NK-92 treated with Interleukin-12 subunit alpha and Interleukin-12 subunit beta, amount 100 ng/mL, for 24 hours (cell line): ENCODE measurements around the gene TYW1.
A peak's percentile ranks its signal among the peaks of the same experiment; 100 is the strongest.
"Not testable (repeated sequence)": the region's sequence is repeated elsewhere in the genome, so short reads cannot be mapped to it uniquely, and the experiment has no call there.

Experiments
- DNase-seq: peaks from one replicate; lab custom pipeline; 2025; lab: John Stamatoyannopoulos, UW

The TYW1 gene

DNA sequence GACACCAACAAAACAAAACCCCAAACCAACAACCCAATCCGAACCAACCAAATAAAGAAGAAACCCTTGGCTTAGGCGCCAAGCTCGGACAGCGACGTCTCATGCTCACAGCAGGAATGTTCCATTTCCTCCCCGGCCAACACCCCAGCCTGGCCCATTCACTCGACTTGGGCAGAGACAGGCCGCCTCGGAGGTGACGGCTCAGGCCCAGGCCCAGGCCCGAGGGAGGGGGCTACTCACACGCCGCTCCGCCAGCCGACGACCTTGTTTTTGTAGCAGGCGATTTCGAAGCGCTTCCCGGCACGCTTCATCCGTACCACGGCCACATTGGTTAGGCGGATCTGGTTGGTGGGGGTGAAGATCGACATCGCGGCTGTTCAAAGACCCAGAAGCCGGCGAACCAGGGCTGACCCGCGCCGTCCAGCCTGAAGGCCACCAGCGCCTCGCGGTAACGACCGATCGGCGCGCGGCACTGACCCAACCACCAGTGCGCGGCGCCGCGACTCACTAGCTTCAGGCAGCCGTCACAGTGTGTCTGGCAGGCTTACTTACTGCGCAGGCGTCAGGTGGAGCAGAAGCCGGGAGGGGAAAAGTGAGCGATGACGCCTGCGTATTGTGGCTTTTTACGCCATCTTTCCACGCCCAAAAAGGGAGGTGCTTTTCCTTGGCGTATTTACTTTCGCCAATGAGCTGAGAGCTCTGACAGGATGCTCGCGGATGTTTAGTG is 1.4 kb upstream of the TYW1 start, which contains the start of gene SBDS:
Gene SBDS (minus strand): TSS at position 537 of the 727 bp plus-strand sequence. CDS start 169 bp downstream, at position 368.
- DNase-seq: peak; percentile 95

DNA sequence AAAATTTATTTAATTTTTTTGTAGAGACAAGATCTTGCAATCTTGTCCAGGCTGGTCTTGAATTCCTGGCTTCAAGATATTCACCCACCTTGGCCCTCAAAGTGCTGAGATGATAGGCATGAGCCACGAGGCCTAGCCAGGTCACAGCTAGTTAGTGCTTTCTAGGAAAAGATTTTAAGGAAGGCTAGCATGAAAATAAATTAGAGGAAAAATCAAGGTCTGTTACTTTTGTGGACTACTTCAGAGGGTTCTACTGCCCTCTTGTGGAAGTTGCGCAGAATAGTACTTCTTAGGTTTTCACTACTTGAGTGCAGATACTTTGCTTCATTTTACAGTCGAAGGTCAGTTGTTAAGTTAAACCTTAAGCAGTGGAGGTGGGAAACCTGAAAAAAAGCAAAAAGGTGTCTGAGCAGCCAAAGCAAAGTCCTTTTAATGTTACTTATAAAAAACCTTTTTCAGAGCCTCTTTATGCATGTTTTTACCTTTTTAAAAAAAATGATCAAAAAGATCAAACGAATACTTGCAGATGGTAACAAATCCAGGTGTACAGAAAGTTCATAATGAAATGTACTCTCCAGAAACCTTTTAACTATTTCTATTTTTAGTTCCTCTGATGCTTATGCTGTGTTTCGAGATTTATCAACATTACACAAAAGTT is 4.1 kb downstream of the TYW1 start:
- not testable (repeated sequence) for DNase-seq

DNA sequence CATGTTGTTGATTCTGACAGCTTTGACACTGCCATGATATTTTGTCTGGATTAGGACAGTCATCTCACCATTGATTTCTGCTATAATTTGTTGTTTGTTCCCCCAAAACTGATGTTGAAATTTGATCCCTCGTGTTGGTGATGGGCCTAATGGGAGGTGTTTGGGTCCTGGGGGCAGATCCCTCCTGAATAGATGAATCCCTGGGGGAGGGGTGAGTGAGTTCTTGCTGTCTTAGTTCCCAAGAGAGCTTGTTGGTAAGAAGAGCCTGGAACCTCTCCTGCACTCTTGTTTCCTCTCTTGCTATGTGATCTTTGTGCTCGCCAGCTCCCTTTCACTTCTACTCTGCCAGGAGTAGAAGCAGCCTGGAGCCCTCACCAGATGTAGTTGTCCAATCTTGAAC is 7.5 kb downstream of the TYW1 start:
- DNase-seq: not testable (repeated sequence)

DNA sequence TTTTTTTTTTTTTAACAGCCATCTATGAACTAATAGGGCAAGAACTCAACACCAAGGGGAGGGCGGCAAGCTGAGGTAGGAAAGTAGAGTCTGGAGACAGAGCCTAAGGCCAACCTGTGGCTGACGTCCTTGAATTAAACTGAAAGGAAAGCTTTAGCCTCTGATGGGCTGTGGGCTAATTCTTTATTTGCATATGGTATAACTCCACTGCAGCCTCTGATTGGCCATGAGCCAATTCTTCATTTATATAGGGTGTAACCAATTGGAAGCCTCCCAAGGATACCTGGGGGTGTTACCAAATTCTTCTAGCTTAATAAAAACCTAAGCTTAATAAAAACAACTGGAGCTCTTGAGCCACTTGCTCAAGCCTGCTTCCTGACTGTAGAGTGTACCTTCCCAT is 10.3 kb downstream of the TYW1 start:
- no peak for DNase-seq

DNA sequence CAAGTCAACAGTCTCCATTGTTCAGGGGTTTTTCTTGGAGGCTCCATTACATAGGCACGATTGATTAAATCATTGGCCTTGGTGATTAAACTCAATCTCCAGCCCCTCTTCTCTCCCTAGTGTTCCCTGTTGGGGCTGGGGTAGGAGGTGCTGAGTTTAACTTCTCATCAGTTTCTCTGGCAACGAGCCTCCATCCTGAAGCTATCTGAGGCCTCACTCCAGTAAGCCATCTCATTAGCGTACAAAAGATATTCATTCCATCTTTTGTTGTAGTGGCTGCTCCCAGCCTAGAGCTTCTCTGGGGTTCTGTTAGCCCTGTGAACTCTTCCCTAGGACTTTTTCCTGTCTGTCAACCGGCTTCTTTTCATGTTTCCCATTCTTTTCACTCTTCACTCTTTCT is 11.6 kb downstream of the TYW1 start:
- no peak for DNase-seq

DNA sequence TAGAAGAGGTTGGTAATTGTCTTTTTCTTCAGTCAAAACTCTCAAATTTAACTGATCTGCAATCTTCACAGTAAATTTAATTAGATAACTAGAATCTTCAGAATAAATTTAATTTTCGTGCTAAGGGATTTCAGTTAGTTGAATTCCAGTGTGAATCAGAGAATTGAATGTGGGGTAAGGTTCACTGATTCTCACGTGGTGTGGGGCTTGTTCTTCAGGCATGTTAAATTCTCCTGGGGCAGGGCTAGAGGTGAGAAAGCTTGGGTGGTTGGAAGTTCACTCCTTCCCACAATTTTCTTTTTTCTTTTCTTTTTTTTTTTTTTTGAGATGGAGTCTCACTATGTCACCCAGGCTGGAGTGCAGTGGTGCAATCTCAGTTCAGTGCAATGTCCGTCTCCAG is 13.0 kb downstream of the TYW1 start:
- not testable (repeated sequence) for DNase-seq

DNA sequence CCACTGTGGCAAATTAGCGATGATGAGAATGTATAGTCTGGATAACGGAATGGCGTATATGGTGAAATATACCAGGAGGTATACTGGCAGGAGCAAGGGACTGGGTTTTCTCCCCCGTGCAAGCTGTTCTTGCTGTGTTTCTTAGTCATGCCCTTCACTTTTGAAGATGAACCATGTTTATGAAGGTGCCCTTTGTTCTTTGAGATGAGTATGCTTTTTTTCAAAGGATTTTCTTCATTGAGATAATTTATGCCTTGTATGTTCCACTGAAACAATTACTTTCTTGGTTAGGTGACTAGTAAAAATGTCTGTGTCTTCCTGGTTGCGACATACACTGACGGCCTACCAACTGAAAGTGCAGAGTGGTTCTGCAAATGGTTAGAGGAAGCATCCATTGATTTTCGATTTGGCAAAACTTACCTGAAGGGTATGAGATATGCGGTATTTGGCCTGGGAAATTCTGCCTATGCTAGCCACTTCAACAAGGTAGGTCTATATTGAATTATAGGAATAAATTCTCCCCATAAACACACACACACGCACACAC is 17.5 kb downstream of the TYW1 start:
- DNase-seq: not testable (repeated sequence)

DNA sequence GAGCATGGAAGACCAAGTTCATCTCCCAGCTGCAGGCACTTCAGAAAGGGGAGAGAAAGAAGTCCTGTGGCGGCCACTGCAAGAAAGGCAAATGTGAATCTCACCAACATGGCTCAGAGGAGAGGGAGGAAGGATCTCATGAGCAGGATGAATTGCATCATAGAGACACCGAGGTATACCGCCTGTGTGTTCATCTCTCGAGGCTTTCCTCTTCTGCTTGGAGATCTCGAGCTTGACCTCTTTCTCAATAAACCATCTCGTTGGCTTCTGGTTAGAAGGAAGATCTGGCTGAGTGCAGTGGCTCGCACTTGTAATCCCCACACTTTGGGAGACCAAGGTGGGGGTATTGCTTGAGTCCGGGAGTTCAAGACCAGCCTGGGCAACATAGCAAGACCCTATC is 21.3 kb downstream of the TYW1 start:
- DNase-seq: not testable (repeated sequence)

DNA sequence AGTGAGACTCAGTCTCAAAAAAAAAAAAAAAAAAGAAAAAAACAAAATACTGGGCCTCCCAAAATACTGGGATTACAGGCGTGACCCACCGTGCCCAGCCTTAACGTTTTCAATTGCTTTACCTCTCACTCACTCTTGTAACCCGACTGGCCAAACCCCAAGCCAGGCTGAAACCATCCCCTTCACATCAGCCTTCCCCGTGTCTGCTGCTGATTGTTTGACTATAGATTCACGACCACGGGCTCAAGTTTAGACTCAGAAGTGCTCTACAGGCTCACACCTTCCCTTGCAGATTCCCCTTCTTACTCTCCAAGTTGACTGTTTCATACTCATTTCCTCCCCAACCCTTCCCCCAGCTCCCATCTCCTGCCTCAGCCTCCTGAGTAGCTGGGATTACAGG is 22.3 kb downstream of the TYW1 start:
- DNase-seq: no peak

DNA sequence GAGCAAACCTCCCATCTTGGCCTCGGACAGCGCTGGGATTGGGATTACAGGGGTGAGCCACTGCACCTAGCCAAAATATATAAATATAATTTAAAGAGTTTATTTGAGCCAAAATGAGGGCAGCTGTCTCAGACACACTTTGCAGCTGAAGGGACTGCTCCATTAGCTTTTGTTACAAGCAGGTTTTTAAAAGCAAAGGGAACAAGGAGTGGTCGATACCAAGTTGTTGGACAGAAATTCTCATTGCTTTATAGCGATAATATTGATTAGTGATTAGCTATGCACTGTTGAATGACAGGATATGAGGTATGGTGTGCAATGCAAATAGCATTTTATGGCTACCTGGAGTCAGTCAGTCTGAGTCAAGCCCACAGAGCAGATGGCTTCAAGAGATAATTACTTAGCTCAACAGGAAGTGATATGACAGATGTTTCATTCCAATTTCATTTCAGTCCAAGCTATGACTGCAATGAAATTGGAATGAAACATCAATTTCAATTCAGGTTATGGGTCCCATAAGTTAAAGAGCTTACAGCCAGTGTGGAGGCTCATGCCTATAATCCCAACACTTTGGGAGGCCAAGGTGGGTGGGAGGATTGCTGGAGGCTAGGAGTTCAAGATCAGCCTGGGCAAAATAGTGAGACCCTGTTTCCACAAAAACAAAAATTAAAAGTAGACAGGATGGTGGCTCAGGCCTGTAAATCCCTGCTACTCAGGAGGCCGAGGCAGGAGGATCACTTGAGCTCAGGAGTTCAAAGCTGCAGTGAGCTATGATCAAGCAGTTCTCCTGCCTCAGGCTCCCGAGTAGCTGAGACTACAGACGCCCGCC is 23.1 kb downstream of the TYW1 start:
- no peak for DNase-seq

DNA sequence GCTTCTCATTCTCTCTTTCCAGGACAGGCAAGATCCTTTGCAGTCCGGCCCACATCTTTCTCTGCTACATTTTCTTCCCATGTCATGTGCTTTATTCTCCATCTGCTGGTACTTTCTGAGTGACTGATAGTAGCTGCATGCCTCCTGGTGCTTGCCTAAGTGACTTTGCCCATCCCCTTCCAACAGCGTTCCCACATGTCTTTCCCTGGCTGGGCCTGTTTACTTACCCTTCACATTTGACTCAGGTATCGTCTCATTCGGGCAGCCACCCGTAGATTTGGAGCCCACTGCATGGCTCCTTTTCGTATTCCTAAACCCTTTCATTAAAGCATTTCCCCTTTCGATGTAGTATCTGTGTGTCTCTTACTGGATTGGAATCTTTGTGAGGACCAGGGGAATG is 24.6 kb downstream of the TYW1 start:
- no peak for DNase-seq

DNA sequence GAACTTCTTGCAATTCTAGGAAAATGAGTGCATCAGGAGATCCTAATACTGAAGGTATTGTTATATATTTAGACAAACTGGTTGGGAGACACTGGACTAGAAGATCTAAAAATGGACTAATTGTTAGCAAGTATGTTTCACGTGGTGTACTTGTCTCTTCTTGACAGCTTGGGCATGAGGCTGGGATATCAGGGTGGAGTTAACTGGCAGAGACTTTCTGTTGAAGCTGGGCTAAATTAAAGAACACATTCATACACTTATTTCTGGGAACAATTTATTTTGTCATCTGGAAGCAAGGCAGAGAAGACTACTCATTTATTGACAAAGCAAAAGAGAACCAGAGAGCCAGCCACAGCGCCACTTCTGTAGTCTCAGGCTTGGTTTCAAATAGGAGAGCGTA is 25.9 kb downstream of the TYW1 start:
- no peak for DNase-seq

DNA sequence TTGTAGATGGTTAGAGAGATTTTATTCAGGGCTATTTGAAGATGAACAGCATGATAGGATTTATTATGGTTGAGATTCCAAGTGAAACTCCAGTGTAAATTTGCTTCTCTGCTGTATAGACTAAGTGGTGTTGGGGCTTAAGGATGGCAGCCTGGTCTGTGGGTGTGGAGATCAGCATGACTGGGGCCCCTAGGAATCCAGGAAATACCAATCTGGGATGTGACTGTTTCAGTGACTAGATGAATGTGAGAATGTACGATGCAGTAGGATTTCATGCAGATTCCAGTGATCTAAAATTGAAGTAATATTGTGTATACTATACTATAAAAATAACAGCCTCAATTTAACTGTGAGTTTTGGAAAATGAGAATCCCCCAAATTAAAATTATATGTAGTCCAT is 28.8 kb downstream of the TYW1 start:
- DNase-seq: not testable (repeated sequence)

DNA sequence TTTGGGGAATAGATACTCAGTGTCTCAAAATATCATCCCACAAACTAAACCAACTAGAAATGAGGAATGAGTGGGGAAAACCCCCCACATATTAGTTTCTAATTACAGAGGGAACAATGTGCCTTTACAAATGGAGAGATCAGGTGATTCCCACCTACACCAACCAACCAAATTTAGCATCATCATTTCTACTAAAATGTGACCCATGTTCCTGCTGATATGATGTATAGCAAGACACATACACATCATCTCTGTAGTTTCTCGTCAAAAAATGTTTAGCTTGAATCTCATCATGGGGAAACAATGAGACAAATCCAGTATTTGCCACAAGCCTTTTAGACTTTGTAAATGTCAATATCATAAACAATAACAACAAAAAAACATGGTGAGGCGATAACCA is 35.1 kb downstream of the TYW1 start:
- DNase-seq: not testable (repeated sequence)

DNA sequence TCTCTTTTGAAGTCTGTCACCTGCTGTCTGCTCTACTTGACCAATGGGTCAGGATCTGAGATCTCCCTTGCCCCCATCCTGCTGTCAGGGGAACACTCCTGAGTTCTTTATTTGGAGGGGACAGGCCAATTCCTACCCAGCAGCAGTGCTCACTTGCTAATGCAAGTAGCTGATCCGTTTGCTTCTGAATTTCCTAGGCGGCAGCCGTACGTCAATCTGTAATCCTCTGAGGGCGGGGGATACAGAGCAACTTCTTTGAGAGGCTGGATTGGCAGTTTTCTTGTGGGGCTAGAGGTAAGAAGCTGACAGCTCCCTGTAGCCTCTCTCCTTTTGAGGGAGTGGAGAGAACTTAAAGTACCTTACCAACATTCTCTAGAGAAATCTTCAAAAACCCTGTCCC is 36.6 kb downstream of the TYW1 start:
- DNase-seq: no peak

DNA sequence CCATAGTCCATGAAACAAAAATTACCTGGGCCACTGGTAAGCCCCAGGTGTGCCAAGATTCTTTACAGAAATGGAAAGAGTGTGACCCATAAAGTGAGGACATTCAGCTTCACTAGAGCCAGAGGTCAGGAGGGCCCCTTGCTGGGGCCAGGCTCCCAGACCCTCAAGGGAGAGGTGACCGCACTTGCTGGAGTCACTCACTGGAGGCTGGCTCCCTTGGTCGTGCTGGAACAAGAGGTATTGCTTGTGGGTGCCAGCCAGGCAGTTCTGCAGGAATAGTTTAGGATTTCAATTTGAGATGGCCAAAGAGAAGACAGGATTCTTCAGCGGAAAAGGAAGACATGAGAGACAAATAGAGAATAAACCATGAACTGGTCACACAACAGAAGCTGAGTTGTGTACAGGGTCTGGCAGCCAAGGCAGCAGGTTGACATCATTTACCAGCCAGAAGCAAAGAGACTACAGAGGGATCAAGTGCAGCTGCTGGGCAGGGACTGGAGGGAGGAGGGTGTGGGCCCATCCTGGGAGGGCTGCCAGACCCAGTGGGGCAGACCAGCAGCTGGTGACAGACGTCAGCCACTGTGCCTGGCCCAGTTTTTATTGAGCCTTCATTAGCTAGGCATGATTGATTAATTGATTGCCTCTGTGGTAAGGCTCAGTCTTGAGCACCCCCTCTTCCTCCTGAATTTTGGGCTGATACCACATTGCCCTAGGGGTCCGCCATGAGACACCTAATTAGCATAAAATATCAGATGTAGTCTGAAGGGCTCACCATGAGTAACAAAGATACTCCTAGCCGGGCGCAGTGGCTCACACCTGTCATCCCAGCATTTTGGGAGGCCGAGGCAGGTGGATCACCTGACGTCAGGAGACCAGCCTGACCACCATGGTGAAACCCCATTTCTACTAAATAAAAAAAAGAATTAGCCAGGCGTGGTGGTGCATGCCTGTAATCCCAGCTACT is 40.1 kb downstream of the TYW1 start:
- not testable (repeated sequence) for DNase-seq

DNA sequence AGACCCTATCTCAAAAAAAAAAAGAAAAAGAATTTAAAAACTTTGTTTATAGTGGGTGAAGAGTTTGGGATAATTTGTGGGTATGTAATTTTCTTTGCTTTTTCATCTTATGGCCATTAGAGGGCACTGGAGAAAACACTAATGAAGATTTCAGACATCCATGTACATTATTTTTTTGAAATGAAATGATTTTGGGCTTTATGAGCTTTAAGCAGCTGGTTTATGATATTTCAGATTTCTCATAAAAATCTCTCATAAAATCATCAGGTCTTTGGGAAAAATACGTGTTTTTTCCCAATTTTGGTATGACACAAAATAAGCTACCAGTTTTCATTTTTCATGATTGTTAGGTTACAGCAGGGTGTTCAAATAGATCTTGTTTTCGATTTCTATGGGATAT is 44.2 kb downstream of the TYW1 start:
- DNase-seq: not testable (repeated sequence)

DNA sequence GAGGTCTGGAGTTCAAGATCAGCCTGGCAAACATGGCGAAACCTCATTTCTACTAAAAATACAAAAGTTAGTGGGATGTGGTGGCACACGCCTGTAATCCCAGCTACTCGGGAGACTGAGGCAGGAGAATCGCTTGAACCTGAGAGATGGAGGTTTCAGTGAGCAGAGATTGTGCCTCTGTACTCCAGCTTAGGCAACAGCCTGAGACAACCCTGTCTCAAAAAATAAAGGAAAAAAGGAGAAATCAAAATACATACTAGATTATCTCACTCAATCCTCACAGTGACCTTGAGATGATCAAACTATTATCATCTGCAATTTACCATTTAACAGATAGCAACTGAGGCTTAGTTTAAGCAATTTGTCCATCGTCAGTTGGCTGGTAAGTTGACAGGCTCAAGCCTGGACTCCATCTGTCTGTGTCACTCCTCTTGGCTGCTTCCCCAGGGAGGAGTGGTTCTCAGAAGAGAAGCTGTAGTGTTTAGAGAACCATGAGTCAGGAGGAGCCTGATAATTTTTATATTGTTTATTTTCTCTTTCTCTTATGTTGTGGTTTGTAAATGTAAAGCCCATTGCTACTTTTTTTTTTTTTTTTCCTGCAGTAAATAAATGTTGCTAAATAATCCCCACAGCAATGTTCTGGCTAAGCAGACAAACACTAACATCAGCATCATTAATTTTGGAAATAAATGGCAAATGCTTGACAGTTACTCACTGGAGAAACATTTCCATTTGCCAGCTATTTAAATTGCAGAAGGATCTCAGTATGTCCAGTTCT is 46.3 kb downstream of the TYW1 start:
- not testable (repeated sequence) for DNase-seq

DNA sequence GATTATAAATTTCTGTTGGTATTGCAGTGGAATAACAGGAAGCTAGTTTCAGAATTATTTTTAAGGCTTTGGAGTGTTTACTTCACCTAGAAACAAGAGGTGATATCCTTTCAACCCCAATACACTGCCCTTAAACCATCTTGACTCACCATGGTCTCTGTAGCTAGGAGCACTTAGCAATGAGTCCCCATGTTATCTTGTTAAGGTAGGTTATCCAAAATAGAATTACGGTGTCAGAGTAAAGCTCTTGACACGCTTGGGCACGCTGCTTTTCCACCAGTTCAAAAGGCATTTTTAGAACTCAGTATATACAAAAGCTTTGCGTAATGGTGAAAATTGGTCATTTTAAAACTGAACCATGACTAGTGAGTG is 46.9 kb downstream of the TYW1 start:
- not testable (repeated sequence) for DNase-seq

DNA sequence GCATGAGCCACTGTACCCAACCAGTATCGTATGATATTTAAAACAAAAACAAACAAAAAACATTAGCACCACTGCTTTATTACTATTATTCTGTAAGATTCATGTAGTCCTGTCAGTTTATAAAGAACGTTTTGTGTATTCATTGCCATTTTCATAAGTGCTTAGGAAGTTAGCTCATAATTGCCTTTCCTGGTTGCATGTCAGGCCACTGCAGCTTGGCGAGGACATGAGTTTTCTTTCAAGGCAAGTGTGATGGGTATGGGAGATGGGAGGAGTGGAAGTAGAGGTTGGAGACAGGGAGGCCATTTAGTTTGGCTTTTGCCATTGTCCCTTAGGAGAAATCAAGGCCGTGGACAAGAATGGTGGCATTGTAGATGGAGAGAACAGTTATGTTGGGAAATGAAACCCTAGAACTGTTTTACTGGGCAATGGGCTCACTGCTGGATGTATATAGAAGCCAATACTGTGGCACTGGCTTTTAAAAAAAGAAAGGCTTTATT is 48.9 kb downstream of the TYW1 start:
- DNase-seq: no peak
